Astrocyte (in vitro differentiated cells and primary cell): ENCODE data around the gene FAR1.

Experiments
- EZH2 ChIP-seq: IDR thresholded peaks from 2 replicates; pipeline ENCODE4 v1.6.1; 2012; ENCODE audit warnings: mild to moderate bottlenecking, low read length, inconsistent platforms; ENCODE audit not compliant: insufficient read depth
- TF ChIP-seq, protein P1 (sequence below): IDR thresholded peaks from 2 replicates; pipeline ENCODE4 v1.5.1; 2011; ENCODE audit warnings: low read depth, mild to moderate bottlenecking, inconsistent platforms, low read length, moderate library complexity; ENCODE audit not compliant: insufficient read depth

- TF ChIP-seq, protein P1, sequence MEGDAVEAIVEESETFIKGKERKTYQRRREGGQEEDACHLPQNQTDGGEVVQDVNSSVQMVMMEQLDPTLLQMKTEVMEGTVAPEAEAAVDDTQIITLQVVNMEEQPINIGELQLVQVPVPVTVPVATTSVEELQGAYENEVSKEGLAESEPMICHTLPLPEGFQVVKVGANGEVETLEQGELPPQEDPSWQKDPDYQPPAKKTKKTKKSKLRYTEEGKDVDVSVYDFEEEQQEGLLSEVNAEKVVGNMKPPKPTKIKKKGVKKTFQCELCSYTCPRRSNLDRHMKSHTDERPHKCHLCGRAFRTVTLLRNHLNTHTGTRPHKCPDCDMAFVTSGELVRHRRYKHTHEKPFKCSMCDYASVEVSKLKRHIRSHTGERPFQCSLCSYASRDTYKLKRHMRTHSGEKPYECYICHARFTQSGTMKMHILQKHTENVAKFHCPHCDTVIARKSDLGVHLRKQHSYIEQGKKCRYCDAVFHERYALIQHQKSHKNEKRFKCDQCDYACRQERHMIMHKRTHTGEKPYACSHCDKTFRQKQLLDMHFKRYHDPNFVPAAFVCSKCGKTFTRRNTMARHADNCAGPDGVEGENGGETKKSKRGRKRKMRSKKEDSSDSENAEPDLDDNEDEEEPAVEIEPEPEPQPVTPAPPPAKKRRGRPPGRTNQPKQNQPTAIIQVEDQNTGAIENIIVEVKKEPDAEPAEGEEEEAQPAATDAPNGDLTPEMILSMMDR: no peak
- no peak for TF ChIP-seq EZH2
These were observed 38.7 kb upstream of the FAR1 start for GRCh38 chr11:13629779-13630178.
